Motor neuron (in vitro differentiated cells): ENCODE results near the gene GRIN3B. TPM values are rescaled to one million over a fixed set of nuclear protein-coding genes. Genes with fewer than 3 reads are reported as not detected.

ENCODE experiments used
- ATAC-seq, 8 experiments: fragments of 200-7000 bp; cut with Tn5 transposase; replicated peaks in 6 of 8; 2 replicates each; pipeline ENCODE4 v1.8.0; 2021; ENCODE audit warnings: mild to moderate bottlenecking in 8 of 8, moderate library complexity in 8 of 8
- H3K27ac ChIP-seq, 2 donors: fragments of 250-450 bp; sonication (Bioruptor Pico); 2 replicates each; pipeline ENCODE4 v1.9.0; 2021; ENCODE audit warnings: antibody characterized with exemption in 2 of 2, mild to moderate bottlenecking in 2 of 2, moderate library complexity in 1 of 2
- H3K4me1 ChIP-seq, 2 donors: fragments of 250-450 bp; sonication (Bioruptor Pico); replicated peaks in 1 of 2; 2 replicates each; pipeline ENCODE4 v1.6.1; 2021; ENCODE audit warnings: antibody characterized with exemption in 2 of 2, mild to moderate bottlenecking in 2 of 2, moderate library complexity in 1 of 2
- H3K4me3 ChIP-seq, 5 donors: fragments of 250-450 bp; sonication (Bioruptor Pico); 2 replicates each; pipeline ENCODE4 v1.9.0; 2021; ENCODE audit warnings: antibody characterized with exemption in 5 of 5, mild to moderate bottlenecking in 5 of 5, moderate library complexity in 4 of 5
- WGBS, 10 experiments: fragments of 450-650 bp; shearing (Covaris generic); methylation state at CpG; one replicate each; pipeline ENCODE4 v1.0.0; 2022; 5-methylcytosine and 5-hydroxymethylcytosine counted together
- in situ Hi-C, 9 experiments: fragments of 400-800 bp; cut with MboI; loops; one replicate each; pipeline ENCODE4 v1.15.0; 2021; ENCODE audit warnings: low sequenced_read_pairs in 9 of 9, low pct_unique_long_range_greater_than_20kb in 2 of 9; ENCODE audit not compliant: unreplicated experiment in 9 of 9
- total RNA-seq, 8 experiments: library from RNA; unstranded; fragments of 300-600 nt; gene quantifications; 2 replicates each; pipeline versions ENCODE4 v1.2.3 to v1.2.4, GENCODE V29; 2022

The GRIN3B gene
- total RNA-seq, 8 experiments from 2014 or later = 0.08 to 1.1 (median 0.28) TPM; not detected in 1

DNA sequence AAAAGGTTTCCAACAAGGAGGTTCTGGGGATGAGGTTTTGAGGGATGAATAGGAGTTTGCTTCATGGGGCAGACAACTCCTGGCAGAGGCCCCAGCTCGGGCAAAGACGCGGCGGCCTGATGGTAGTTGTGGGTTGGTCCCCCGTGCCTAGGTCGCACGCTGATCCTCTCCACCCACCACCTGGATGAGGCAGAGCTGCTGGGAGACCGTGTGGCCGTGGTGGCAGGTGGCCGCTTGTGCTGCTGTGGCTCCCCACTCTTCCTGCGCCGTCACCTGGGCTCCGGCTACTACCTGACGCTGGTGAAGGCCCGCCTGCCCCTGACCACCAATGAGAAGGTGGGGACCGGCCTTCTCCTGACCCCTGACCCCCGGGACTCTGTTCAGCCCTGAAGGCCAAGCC lies 51.6 kb downstream of the GRIN3B start:
- WGBS, 10 experiments = 50 to 100% (median 83%) methylated on average over 1 to 7 of the region's 17 CpGs; no CpG with 5 or more reads in 4 of the 10 experiments
- in situ Hi-C loops = no loop called here
- Histone ChIP-seq H3K4me3 (no peak overlapping the region), H3K27ac (no peak overlapping the region), H3K4me1 (no peaks in the 10 kb centered on the region)
- peak in 1 of 8 experiments; percentile 6 for ATAC-seq

DNA sequence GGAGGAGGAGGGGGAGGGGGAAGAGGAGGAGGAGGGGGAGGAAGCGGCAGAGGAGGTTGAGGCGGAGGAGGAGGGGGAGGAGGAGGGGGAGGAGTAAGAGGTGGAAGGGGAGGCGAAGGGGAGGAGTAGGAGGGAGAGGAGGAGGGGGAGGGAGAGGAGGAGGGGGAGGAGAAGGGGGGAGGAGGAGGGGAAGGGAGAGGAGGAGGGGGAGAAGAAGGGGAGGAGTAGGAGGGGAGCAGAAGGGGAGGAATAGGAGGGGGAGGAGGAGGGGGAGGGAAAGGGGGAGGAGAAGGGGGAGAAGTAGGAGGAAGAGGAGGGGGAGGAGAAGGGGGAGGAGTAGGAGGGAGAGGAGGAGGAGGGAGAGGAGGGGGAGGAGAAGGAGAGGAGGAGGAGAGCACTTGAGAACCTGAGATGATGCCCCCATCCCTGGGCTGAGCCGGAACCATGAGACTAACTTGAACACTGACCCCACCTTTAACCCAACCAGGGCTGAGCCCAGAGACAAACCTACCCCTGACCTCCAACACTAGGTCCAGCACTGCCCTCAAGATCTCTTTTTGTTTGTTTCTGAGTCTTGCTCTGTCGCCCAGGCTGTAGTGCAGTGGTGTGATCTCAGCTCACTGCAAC lies 52.2 kb downstream of the GRIN3B start:
- in situ Hi-C loops = no loop called here
- Histone ChIP-seq H3K27ac (no peak overlapping the region), H3K4me1 (no peaks in the 10 kb centered on the region), H3K4me3 (no peak overlapping the region)
- 67 to 80% (median 80%) methylated on average over 1 of the region's 5 CpGs; no CpG with 5 or more reads in 7 of the 10 experiments for WGBS, 10 experiments
- ATAC-seq = peak in 1 of 8 experiments; percentile 9

DNA sequence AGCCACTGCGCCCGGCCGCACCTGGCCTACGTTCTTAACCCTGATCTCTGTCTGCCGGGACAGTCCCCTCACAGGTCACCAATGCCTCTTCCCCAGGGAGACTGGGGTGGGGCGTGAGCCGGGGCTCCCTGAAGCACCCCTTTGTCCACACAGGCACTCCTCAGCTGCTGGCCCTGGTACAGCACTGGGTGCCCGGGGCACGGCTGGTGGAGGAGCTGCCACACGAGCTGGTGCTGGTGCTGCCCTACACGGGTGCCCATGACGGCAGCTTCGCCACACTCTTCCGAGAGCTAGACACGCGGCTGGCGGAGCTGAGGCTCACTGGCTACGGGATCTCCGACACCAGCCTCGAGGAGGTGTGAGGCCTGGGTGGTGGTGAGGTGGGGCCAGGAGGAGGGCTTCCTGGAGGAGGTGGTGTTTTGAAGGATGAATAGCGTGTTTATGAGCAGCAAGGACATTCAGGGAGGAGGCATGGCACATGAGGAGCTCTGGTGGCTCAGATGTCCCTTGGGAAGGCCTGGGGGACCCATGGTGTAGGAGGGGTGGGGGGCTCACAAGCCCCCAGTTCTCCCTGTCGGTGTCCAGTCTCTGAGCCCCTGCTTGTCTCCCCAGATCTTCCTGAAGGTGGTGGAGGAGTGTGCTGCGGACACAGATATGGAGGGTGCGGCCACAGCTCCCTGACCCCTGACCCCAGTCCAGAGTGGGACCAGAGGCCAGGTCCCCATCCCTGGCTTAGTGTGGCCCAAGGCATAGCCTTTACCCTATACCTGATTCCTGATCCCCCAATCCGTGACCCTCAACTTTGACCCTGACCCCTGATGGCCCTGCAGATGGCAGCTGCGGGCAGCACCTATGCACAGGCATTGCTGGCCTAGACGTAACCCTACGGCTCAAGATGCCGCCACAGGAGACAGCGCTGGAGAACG lies 53.2 kb downstream of the GRIN3B start:
- in situ Hi-C loops = no loop called here
- H3K27ac ChIP-seq = no peak overlapping the region
- 65 to 100% (median 88%) methylated on average over 1 to 11 of the region's 31 CpGs; no CpG with 5 or more reads in 2 of the 10 experiments for WGBS, 10 experiments
- no peak overlapping the region for H3K4me3 ChIP-seq
- peak in 2 of 8 experiments; percentile 7 to 19 for ATAC-seq
- H3K4me1 ChIP-seq = no peaks in the 10 kb centered on the region

DNA sequence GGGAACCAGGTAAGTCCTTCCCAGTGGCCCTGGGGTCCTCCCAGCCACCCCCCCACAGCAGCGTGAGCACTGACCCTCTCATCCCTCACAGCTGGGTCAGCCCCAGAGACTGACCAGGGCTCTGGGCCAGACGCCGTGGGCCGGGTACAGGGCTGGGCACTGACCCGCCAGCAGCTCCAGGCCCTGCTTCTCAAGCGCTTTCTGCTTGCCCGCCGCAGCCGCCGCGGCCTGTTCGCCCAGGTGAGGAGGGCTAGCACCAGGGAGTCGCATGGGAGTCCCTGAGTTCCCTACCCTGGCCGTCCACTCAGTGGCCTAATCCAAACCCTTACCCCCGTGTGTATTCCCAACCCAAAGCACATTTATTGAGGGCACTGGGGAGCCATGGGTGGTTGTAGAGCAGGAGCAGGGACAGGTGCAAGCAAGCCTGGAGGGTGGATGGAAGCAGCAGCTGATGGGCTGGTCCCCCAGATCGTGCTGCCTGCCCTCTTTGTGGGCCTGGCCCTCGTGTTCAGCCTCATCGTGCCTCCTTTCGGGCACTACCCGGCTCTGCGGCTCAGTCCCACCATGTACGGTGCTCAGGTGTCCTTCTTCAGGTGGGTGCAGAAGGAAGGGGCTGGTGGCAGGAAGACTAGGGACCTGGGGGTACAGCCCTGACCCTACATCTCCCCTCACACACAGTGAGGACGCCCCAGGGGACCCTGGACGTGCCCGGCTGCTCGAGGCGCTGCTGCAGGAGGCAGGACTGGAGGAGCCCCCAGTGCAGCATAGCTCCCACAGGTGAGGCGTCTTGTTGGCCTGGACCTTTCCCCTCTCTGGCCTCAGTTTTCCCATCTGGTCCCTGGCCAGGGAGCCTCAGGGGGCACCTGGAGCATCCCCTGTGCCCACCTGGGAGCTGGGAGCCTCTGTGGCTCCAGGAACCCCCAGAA lies 54.1 kb downstream of the GRIN3B start:
- in situ Hi-C loops = no loop called here
- peak in 1 of 8 experiments; percentile 10 for ATAC-seq
- 60 to 87% (median 75%) methylated on average over 1 to 9 of the region's 28 CpGs; no CpG with 5 or more reads in 5 of the 10 experiments for WGBS, 10 experiments

DNA sequence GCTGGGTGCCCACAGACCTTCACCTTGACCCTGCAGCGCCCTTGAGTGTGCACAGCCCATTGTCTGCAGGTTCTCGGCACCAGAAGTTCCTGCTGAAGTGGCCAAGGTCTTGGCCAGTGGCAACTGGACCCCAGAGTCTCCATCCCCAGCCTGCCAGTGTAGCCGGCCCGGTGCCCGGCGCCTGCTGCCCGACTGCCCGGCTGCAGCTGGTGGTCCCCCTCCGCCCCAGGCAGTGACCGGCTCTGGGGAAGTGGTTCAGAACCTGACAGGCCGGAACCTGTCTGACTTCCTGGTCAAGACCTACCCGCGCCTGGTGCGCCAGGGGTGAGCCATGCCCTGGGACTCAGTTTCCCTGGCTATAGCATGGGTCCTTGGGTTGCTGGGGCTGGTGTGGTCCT lies 54.8 kb downstream of the GRIN3B start:
- WGBS, 10 experiments = 60 to 100% methylated on average over 1 of the region's 14 CpGs; no CpG with 5 or more reads in 8 of the 10 experiments
- no peak overlapping the region for H3K4me3 ChIP-seq
- in situ Hi-C loops = no loop called here
- ATAC-seq = no peak
- H3K27ac ChIP-seq = no peak overlapping the region
- no peaks in the 10 kb centered on the region for H3K4me1 ChIP-seq

More for the DNA sequence above, 54.1 kb downstream of the GRIN3B start:
- Histone ChIP-seq H3K27ac (no peak overlapping the region), H3K4me1 (no peaks in the 10 kb centered on the region), H3K4me3 (no peak overlapping the region)

DNA sequence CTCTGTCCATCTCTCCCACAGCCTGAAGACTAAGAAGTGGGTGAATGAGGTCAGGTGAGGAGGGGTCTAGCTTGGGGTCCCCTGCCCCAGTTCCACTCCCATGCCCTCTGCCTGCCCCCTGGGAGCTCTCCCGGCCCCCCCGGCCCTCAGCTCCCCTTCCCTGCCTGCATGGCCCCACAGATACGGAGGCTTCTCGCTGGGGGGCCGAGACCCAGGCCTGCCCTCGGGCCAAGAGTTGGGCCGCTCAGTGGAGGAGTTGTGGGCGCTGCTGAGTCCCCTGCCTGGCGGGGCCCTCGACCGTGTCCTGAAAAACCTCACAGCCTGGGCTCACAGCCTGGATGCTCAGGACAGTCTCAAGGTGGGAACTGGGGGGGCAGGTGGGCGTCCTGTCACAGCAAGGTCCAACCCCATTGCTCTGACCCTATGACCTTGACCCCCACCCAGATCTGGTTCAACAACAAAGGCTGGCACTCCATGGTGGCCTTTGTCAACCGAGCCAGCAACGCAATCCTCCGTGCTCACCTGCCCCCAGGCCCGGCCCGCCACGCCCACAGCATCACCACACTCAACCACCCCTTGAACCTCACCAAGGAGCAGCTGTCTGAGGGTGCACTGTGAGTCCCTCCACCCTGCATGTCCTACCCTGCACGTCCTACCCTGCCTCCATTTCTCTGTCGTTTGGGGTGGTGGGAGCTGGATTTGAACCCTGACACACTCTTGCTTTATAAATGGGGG lies 55.8 kb downstream of the GRIN3B start:
- Histone ChIP-seq H3K4me3 (no peak overlapping the region), H3K4me1 (no peaks in the 10 kb centered on the region), H3K27ac (no peak overlapping the region)
- ATAC-seq = peak in 1 of 8 experiments; percentile 4
- WGBS, 10 experiments = 67 to 83% methylated on average over 2 to 8 of the region's 20 CpGs; no CpG with 5 or more reads in 8 of the 10 experiments
- in situ Hi-C loops = no loop called here

DNA sequence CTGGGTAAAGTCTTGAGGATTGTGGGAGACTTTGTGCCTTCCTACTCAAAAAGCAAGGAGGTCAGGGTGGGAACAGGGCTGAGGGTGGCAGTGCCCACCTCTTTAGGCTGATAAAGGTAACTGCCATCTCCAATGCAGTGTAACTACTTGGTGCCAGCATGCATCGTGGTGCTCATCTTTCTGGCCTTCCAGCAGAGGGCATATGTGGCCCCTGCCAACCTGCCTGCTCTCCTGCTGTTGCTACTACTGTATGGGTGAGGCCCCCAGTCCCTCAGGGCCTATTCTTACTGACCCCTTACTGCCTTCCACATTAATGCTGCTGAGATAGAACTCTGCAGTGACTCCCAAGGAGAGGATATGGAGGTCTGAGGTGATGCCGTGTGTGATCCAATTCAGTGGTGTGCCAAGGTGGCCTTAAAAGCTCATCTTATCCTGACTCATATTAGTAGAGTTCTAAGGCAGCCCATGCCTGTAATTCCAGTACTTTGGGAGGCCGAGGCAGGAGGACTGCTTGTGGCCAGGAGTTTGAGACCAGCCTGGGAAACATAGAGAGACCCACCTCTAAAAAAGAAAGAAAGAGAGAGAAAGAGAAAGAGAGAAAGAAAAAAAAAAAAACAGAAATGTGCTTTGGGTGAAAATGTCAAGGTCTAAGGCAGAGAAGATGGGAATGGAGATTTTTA lies 57.1 kb downstream of the GRIN3B start:
- in situ Hi-C loops = no loop called here
- WGBS, 10 experiments = 0 to 94% (median 40%) methylated on average over 1 to 3 of the region's 3 CpGs; no CpG with 5 or more reads in 3 of the 10 experiments
- Histone ChIP-seq H3K4me3 (no peak overlapping the region), H3K4me1 (no peaks in the 10 kb centered on the region), H3K27ac (no peak overlapping the region)
- ATAC-seq = peak in 4 of 8 experiments; percentile 33 to 43 (median 39)

DNA sequence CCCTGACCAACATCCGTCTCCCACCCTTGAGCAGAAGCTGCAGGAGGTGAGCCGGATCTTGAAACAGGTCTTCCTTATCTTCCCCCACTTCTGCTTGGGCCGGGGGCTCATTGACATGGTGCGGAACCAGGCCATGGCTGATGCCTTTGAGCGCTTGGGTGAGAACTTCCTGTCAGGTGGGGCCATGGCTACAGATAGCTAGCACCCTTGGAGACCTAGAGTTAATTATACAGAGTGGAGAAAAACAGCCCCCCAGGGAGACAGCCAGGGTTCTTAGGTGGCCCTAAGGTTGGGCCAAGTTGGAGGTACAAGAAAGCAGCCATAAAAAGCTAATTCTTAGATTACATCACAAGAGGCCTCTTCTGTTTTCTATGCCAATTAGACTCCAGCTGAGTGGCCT lies 57.9 kb downstream of the GRIN3B start:
- in situ Hi-C loops = no loop called here
- WGBS, 10 experiments = 60 to 100% (median 96%) methylated on average over 1 to 4 of the region's 5 CpGs; no CpG with 5 or more reads in 4 of the 10 experiments
- Histone ChIP-seq H3K4me1 (no peaks in the 10 kb centered on the region), H3K27ac (no peak overlapping the region), H3K4me3 (no peak overlapping the region)
- ATAC-seq = no peak

Other genes starting within 250 kb of the GRIN3B start
- gene MISP, start 249.3 kb upstream of the GRIN3B start, total RNA-seq = under 1 TPM; 0.13 to 0.61 (median 0.28) TPM
- 100 to 1,000 TPM in 4 of 8 experiments, 10 to 100 TPM in 4; 39.0 to 258 (median 109) TPM for gene PTBP1, start 203.0 kb upstream of the GRIN3B start, total RNA-seq
- 10 to 100 TPM in 5 of 8 experiments, under 1 TPM in 3; 0.22 to 68.1 (median 43.3) TPM for gene PLPPR3, start 178.5 kb upstream of the GRIN3B start, total RNA-seq
- gene AZU1, start 172.6 kb upstream of the GRIN3B start, total RNA-seq = 1 to 10 TPM in 1 of 8 experiments, under 1 TPM in 5, not detected in 2; 0.24 to 1.4 (median 0.71) TPM
- gene PRTN3, start 159.4 kb upstream of the GRIN3B start, total RNA-seq = 1 to 10 TPM in 1 of 8 experiments, under 1 TPM in 2, not detected in 5; 0.37 to 1.2 (median 0.54) TPM
- gene ELANE, start 148.1 kb upstream of the GRIN3B start, total RNA-seq = under 1 TPM in 1 of 8 experiments, not detected in 7; 0.32 TPM
- gene CFD, start 140.8 kb upstream of the GRIN3B start, total RNA-seq = 10 to 100 TPM in 1 of 8 experiments, 1 to 10 TPM in 4, under 1 TPM in 3; 0.83 to 72.1 (median 1.6) TPM
- 10 to 100 TPM; 15.0 to 44.1 (median 26.1) TPM for gene MED16, start 107.2 kb upstream of the GRIN3B start, total RNA-seq
- gene RNU6-9, start 106.9 kb upstream of the GRIN3B start, total RNA-seq = under 1 TPM in 1 of 8 experiments, not detected in 7; under 0.01 TPM
- gene R3HDM4, start 87.2 kb upstream of the GRIN3B start, total RNA-seq = 10 to 100 TPM; 25.7 to 35.6 (median 30.1) TPM
- gene KISS1R, start 83.1 kb upstream of the GRIN3B start, total RNA-seq = 1 to 10 TPM in 2 of 8 experiments, under 1 TPM in 5, not detected in 1; 0.24 to 2.1 (median 0.64) TPM
- gene ARID3A, start 74.4 kb upstream of the GRIN3B start, total RNA-seq = 10 to 100 TPM in 4 of 8 experiments, 1 to 10 TPM in 4; 5.8 to 22.6 (median 10.3) TPM
- 10 to 100 TPM; 23.8 to 64.7 (median 36.2) TPM for gene WDR18, start 16.1 kb upstream of the GRIN3B start, total RNA-seq
- gene TMEM259, start 20.7 kb downstream of the GRIN3B start, total RNA-seq = 100 to 1,000 TPM in 2 of 8 experiments, 10 to 100 TPM in 6; 59.4 to 125 (median 87.8) TPM
- gene RNU6-2, start 21.1 kb downstream of the GRIN3B start, total RNA-seq = under 1 TPM in 1 of 8 experiments, not detected in 7; under 0.01 TPM
- 100 to 1,000 TPM in 2 of 8 experiments, 10 to 100 TPM in 6; 24.9 to 141 (median 63.0) TPM for gene CNN2, start 26.2 kb downstream of the GRIN3B start, total RNA-seq
- gene ABCA7, start 39.7 kb downstream of the GRIN3B start, total RNA-seq = 10 to 100 TPM in 4 of 8 experiments, 1 to 10 TPM in 4; 6.5 to 35.6 (median 9.1) TPM
- gene ARHGAP45, start 66.7 kb downstream of the GRIN3B start, total RNA-seq = 10 to 100 TPM in 1 of 8 experiments, 1 to 10 TPM in 7; 2.8 to 13.1 (median 5.7) TPM
- gene POLR2E, start 95.0 kb downstream of the GRIN3B start, total RNA-seq = 100 to 1,000 TPM in 4 of 8 experiments, 10 to 100 TPM in 4; 73.0 to 233 (median 103) TPM
- gene GPX4, start 103.6 kb downstream of the GRIN3B start, total RNA-seq = 100 to 1,000 TPM; 331 to 509 (median 399) TPM
- 10 to 100 TPM in 6 of 8 experiments, 1 to 10 TPM in 2; 5.6 to 54.9 (median 22.5) TPM for gene SBNO2, start 173.8 kb downstream of the GRIN3B start, total RNA-seq
- gene STK11, start 205.4 kb downstream of the GRIN3B start, total RNA-seq = 10 to 100 TPM; 30.1 to 61.1 (median 36.6) TPM
- gene CBARP, start 237.6 kb downstream of the GRIN3B start, total RNA-seq = 10 to 100 TPM in 3 of 8 experiments, 1 to 10 TPM in 5; 1.2 to 18.0 (median 8.5) TPM
- gene ATP5F1D, start 241.3 kb downstream of the GRIN3B start, total RNA-seq = 100 to 1,000 TPM in 3 of 8 experiments, 10 to 100 TPM in 5; 72.1 to 359 (median 83.5) TPM
- gene MIDN, start 248.2 kb downstream of the GRIN3B start, total RNA-seq = 10 to 100 TPM; 15.0 to 78.9 (median 35.1) TPM